GM18519 (cell line): ENCODE measurements around the gene SEMA3A.
"Not testable (repeated sequence)": the region's sequence is repeated elsewhere in the genome, so short reads cannot be mapped to it uniquely, and the experiment has no call there.

ENCODE experiments used
- ATAC-seq: cut with Tn5 transposase; IDR thresholded peaks from one replicate; pipeline ENCODE4 v1.9.1; 2021; ENCODE audit warnings: mild to moderate bottlenecking, moderate library complexity; ENCODE audit not compliant: unreplicated experiment, low FRiP score

Gene SEMA3A

GRCh38 chr7:84194484-84195271 lies at the start of gene SEMA3A:
Gene SEMA3A, minus strand, starts transcription at chr7:84194789. Its CDS starts 203 bp downstream, at chr7:84194586.
- no peak for ATAC-seq

- ATAC-seq = not testable (repeated sequence)
These were observed 48.4 kb upstream of the SEMA3A start for GRCh38 chr7:84243037-84243436.

GRCh38 chr7:84238596-84238995 lies 44.0 kb upstream of the SEMA3A start:
- no peak for ATAC-seq

- no peak for ATAC-seq
These were observed 43.1 kb upstream of the SEMA3A start for GRCh38 chr7:84237533-84238173.

GRCh38 chr7:84236398-84236797 lies 41.8 kb upstream of the SEMA3A start:
- ATAC-seq = no peak

GRCh38 chr7:84232646-84233045 lies 38.1 kb upstream of the SEMA3A start:
- ATAC-seq = no peak

GRCh38 chr7:84231157-84231556 lies 36.6 kb upstream of the SEMA3A start:
- no peak for ATAC-seq

GRCh38 chr7:84230491-84230890 lies 35.9 kb upstream of the SEMA3A start:
- ATAC-seq = no peak

- ATAC-seq = no peak
These were observed 33.9 kb upstream of the SEMA3A start for GRCh38 chr7:84228526-84228925.

- no peak for ATAC-seq
These were observed 32.2 kb upstream of the SEMA3A start for GRCh38 chr7:84226759-84227158.

GRCh38 chr7:84224505-84224904 lies 29.9 kb upstream of the SEMA3A start:
- ATAC-seq = no peak

GRCh38 chr7:84219310-84219709 lies 24.7 kb upstream of the SEMA3A start:
- no peak for ATAC-seq

GRCh38 chr7:84218681-84219080 lies 24.1 kb upstream of the SEMA3A start:
- ATAC-seq = no peak

- ATAC-seq = no peak
These were observed 21.9 kb upstream of the SEMA3A start for GRCh38 chr7:84216472-84216871.

GRCh38 chr7:84214757-84215156 lies 20.2 kb upstream of the SEMA3A start:
- not testable (repeated sequence) for ATAC-seq

- no peak for ATAC-seq
These were observed 15.7 kb upstream of the SEMA3A start for GRCh38 chr7:84210301-84210700.

GRCh38 chr7:84209006-84209405 lies 14.4 kb upstream of the SEMA3A start:
- no peak for ATAC-seq

- ATAC-seq = no peak
These were observed 13.0 kb upstream of the SEMA3A start for GRCh38 chr7:84207615-84208014.

GRCh38 chr7:84207025-84207424 lies 12.4 kb upstream of the SEMA3A start:
- ATAC-seq = no peak

- ATAC-seq = no peak
These were observed 10.1 kb upstream of the SEMA3A start for GRCh38 chr7:84204655-84205054.

GRCh38 chr7:84202855-84203254 lies 8.3 kb upstream of the SEMA3A start:
- no peak for ATAC-seq

GRCh38 chr7:84200859-84201258 lies 6.3 kb upstream of the SEMA3A start:
- no peak for ATAC-seq
